Activated CD8-positive, alpha-beta memory T cell treated with anti-CD3 and anti-CD28 coated beads, Interleukin-2, amount 50 U/mL, for 24 hours (primary cell): ENCODE measurements around the gene SYDE2.
"Not testable (repeated sequence)": the region's sequence is repeated elsewhere in the genome, so short reads cannot be mapped to it uniquely, and the experiment has no call there.

Experiments used
- DNase-seq: peaks from one replicate; pipeline ENCODE4 v3.0.0-alpha.2; 2020; ENCODE audit errors: extremely low read depth

Gene SYDE2, protein sequence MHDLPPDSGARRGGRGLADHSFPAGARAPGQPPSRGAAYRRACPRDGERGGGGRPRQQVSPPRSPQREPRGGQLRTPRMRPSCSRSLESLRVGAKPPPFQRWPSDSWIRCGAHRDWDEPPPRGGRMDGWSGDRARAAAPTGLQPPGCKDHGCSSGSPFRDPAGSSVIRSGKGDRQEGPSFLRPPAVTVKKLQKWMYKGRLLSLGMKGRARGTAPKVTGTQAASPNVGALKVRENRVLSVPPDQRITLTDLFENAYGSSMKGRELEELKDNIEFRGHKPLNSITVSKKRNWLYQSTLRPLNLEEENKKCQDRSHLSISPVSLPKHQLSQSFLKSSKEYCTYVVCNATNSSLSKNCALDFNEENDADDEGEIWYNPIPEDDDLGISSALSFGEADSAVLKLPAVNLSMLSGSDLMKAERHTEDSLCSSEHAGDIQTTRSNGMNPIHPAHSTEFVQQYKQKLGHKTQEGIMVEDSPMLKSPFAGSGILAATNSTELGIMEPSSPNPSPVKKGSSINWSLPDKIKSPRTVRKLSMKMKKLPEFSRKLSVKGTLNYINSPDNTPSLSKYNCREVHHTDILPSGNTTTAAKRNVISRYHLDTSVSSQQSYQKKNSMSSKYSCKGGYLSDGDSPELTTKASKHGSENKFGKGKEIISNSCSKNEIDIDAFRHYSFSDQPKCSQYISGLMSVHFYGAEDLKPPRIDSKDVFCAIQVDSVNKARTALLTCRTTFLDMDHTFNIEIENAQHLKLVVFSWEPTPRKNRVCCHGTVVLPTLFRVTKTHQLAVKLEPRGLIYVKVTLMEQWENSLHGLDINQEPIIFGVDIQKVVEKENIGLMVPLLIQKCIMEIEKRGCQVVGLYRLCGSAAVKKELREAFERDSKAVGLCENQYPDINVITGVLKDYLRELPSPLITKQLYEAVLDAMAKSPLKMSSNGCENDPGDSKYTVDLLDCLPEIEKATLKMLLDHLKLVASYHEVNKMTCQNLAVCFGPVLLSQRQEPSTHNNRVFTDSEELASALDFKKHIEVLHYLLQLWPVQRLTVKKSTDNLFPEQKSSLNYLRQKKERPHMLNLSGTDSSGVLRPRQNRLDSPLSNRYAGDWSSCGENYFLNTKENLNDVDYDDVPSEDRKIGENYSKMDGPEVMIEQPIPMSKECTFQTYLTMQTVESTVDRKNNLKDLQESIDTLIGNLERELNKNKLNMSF

DNA sequence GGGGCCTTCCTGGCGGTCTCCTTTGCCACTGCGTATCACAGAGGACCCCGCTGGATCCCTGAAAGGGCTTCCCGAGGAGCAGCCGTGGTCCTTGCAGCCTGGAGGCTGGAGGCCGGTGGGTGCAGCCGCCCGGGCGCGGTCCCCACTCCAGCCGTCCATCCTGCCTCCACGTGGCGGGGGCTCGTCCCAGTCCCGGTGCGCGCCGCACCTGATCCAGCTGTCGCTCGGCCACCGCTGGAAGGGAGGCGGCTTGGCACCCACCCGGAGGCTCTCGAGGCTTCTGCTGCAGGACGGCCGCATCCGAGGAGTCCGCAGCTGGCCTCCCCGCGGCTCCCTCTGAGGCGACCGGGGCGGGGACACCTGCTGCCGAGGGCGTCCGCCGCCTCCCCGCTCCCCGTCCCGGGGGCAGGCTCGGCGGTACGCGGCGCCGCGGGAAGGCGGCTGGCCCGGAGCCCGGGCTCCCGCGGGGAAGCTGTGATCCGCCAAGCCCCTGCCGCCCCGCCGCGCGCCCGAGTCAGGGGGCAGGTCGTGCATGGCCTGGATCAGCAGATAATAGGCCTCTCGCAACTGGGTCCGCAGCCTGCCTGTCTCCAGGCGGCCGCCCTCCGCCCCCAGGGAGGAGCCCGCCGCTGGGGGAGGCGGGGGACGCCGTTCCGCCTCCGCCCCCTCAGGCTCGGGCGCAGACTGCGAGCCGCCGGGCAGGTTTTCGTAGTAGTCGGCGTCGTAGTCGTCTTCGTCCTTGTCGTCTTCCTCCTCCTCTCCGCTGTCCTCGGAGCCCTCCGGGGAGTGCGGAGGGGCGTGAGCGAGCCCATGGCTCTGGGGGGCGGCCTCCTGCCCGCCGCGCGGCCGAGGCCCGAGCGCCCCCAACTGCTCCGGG is at the start of gene SYDE2:
TSS of gene SYDE2 (minus strand) at position 554 of the 877 bp plus-strand sequence. CDS start at position 534, 20 bp downstream.
- DNase-seq: no peak

DNA sequence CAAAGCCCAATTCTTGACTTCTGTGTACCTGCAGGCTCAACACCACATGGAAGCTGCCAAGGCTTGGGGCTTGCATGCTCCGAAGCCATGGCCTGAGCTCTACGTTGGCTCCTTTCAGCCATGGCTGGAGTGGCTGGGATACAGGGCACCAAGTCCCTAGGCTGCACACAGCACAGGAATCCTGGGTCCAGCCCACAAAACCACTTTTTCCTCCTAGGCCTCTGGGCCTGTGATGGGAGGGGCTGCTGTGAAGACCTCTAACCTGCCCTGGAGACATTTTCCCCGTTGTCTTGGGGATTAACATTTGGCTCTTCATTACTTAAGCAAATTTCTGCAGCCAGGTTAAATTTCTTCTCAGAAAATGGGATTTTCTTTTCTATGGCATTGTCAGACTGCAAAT is 48.2 kb upstream of the SYDE2 start:
- not testable (repeated sequence) for DNase-seq

DNA sequence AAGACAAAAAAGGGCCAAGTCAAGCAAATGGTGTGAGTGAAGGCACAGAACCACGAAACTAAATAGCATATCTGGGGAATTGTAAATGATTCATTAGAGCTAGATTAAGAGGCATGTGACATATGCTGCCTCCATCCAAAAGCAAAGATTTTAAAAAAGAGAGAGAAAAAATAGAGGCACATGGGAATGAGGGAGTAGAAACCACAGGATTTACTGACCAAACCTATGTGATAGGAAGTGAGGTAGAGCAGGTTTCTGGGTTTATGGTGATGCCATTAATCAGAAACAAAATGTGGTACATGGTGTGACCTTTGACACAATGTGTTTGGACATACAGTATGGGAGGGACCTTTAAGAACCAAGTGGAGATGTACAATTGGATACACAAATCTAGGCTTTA is 45.1 kb upstream of the SYDE2 start:
- no peak for DNase-seq

DNA sequence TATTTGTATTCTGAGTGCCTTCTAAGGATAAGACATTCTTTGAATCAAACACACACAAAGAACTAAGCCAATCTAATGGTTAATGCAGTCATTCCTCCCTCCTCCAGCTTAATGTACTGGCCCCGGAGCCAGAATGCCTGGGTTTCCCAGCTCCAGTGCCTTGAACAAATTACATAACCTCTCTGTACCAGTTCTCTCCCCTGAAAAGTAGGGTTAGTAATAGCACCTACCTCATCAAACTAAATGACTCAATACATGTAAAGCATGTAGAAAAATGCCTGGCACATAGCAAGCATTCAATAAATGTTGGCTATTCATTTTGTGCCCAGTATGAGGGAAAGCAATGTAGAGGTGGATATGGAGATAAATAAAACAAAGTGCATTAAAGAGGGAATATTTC is 44.6 kb upstream of the SYDE2 start:
- no peak for DNase-seq

DNA sequence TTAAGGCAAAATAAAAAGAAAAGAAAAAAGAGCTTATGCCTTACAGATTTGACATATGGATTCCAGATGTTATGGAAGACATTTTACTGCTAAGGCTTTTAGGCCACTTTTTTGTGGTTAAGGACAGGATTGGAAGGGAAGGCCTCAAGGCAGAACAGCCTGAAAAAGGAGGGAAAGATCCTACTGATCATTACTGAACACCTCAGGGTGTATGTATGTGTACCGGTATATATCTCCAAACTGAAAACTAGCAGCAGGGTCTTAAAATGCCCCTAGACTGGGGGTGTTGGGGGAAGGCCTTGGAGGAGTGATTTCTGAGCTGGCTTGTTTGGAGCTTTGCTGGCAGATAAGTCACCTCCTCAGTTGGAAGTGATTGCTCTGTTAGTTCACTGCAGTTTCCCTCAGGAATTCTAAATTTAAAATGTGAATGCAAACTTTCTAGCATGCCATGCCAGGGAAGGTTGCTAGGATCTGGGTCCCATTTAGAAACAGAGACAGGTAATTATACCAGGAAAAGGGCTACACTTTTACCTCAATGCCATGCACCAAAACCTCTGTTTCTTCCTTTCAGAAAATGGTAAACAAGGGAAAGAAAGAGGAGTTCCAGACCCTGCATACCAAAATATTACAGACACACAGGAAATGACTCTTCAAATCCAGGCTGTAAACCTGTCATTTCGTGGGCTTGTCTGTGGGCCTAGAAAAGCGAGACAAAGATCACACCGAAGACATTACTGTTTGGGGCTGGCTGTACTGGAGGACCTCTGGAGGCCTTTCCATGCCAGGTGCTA is 43.6 kb upstream of the SYDE2 start:
- DNase-seq: no peak

DNA sequence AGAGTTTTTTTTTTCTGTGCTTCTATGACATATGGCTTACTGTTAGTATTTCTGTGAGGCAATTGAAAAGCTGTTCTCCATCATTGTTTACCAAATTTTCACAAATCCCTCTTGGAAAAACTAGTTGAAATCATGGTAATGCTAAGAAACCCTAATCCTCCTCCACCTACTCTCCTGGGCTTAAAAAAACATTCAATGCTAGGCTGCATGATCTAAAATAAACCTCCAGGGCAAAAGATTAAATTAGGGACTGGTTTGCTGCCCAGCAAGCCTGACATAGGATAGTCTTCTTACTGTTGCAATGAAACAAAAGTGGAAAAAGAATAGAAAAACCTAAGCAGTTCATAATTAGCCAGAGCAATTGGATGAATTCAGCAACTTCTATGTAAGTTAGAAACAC is 42.6 kb upstream of the SYDE2 start:
- no peak for DNase-seq

DNA sequence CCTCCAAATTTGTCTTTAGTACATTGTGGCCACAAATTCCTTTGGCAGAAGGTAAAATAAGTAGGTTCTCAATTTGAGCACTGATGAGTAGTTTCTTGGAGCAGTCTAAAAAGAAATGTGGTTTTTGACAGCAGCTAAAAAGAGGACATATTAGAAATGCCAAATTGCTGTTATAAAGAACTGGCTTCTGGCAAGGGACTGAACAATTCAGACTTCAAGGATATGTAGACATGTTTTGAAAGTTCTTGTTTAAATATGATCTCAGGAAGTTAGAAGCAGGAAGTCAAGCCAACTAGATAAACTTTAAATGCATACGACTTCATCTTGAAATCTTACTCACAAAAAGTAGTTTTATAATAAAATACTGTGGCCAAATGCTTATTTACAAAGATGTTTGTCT is 39.8 kb upstream of the SYDE2 start:
- no peak for DNase-seq

DNA sequence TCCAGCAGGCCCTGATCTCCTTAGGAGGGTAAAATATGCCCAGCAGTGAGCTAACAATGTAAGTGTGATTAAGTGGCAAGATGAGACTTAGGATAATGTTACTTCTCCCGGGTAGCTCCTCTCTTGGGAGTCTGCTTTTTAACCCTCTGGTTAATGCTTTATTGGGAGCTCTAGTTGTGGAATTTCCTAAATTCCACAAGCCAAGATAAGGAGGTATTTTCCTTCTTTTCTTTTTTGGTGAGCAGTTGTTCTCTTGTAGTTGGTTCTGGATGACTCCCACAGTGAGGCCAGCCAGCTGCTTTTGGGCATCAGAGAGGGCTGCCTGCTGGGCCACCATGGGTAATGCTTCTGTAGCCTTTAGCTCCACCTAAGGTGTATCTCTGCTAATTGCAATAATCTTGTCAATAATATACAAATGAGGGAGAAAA is 39.4 kb upstream of the SYDE2 start:
- no peak for DNase-seq

DNA sequence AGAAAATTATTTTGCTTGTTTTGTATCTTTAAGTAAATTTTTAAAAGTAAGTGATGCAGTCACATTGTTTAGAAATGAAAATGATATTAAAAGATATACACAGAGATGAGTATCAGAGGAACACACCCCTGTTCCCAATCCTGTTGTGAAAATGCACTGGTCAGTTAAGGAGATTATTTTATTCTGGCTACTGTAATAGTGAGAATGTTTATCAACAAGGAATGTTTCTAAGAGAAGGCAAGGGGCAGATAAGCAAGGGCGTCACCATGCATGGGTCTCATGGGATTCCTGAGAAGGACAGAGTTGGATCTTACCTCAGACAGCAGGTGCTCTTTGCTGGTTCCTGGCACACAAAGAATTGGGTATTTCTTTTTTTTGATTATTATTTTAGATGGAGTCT is 36.8 kb upstream of the SYDE2 start:
- no peak for DNase-seq

DNA sequence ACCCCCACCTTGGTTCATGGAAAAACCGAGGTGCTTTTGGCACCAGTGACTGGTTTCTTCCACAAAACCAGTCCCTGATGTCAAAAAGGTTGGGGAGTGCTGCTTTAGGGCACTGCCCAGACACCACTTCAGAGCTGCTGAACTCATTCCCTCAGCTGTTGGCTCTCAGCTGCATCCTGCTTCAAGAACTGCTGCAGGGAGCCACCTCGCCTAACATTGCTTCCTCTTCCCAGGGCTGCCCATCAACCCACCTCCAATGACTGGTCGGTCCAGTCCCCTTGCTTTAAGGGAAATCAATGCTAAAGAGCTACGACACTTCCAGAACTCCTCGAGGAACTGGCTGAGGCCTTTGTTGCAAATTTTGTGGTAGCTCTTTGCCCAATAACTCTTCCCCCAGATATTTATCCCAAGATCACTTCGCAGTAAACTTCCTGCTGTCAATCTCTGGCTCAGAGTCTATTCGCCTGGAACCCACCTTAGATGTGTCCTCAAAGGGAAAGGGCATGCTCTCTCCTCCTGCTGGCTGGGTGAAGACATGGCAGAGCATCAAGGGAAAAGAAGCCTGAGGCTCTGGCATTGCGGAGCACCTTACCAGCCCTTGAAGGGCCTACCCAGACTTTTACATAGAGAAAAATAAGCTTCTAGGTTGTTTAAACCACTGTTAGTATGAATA is 29.6 kb upstream of the SYDE2 start:
- no peak for DNase-seq

DNA sequence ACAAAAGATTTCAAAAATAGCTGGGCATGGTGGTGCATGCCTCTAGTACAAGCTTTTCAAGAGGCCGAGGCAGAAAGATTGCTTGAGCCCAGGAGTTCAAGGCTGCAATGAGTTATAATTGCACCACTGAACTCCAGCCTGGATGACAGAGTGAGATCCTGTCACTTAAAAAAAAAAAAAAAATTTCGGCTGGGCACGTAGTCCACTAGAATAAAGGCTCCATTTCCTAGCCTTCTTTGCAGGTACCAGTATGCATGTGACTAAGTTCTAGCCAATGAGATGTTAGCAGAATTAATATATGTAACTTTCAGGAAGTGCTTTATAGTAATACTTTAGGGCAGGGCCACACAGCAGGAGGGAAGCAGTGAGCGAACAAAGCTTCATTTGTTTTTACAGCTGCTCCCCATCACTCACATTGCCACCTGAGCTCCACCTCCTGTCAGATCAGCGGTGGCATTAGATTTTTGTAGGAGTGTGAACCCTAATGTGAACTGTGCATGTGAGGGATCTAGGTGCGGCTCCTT is 28.8 kb upstream of the SYDE2 start:
- no peak for DNase-seq

DNA sequence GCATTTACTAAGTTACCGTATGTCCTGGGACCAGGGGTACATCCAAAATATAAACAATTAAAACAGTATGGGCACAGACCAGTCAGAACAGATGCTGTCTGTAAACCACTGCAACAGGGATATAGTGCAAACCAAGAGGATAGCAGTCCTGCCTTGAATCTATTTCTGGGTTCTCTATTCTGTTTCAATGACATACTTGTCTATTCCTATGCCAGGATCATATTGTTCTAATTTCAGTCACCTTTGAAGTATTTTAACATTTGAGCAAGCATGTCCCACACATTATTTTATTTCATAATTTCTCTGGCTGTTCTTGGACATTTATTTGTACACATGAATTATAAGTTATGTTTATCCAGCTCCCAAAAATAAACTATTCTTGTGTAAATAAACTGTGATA is 28.2 kb upstream of the SYDE2 start:
- DNase-seq: no peak

DNA sequence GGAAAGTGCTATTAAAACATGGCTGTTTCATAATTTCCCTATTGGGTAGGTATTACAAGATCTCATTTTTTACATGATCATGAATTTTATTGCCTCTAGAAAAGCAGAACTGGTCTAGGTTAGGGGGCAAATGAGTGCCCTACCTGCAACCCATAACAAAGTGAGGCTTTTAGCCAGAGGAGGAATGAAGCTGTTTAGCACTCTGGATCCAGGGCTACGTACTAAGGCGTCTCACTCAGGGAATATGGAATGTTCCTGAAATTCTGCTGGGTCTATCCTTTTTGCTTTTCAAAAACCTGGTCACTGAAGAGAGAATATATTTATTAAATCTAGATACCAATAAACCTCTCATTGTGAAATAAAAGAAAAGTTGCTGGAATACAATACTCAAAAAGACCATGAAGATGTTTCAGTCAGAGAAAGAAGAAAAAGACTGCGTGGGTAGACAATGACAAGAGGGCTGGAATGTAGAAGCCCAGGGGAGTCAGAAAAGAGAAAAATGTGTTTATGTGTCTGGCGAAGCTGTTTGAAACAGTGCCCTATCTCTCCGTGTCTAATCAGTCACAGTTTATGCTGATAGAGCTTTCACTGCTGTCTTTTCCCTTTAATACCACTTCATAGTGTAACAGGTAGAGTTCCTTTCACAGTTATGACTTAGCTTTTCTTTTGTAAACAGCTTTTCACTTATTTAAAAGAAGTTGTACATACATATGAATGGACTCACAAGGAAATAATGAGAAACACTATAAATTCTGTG is 25.0 kb upstream of the SYDE2 start:
- no peak for DNase-seq

DNA sequence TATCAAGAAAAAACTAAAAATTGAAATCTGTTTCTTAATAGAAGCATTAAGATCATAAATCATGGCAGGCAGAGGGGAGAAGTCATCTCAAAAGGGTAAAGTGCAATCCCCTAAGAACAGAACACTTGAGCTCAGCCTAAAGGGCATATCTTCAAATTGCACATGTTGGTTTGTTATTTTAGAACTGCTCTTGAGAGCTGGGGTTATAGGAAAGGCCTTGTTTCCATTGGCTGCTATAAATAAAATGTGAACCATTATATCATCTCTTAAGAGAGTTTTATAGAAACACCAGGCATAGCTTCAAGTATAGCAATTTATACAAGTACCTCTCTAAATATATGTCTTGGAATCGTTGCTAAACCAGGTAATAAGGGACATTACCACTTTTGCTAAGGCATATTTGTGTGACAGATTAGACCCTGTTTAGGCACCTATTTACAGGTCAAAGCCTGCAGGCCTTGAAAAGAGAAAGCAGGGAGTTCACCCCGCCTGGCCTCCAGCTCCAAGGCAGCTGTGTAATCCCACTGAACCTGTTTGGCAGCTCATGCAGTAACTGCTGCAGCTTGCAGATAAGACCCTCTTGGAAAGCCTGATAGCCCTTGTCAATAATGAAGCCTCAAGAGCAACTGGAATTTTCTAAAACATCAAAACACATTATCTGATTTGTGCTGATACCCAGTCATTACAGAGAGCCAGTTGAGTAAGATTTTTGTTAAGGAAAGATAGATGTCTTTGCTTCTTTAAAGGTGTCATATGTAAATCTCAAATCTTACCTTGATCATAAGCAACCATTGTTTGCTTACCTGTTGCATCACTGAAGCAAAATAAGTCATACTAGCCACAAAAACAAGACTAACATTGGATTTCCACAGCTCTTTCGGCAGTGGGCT is 24.2 kb upstream of the SYDE2 start:
- DNase-seq: no peak

DNA sequence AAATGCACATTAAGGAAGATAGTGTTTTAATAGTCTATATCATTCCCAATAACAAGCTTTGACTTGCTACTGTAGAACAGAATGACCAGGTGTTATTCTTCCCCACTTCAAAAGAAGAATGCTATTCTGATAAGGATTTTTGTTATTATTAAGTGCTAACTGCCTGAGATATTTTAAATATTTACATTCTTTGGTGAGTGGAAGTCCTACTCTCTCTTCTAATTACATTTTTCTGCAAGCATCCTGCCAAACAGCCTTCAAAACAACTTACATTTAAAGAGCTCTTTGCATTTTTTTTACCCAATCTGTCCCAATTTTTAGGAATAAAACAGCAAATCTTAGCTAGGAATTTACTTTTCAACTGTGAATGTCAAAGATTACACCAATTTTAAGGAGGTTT is 23.5 kb upstream of the SYDE2 start:
- DNase-seq: no peak

DNA sequence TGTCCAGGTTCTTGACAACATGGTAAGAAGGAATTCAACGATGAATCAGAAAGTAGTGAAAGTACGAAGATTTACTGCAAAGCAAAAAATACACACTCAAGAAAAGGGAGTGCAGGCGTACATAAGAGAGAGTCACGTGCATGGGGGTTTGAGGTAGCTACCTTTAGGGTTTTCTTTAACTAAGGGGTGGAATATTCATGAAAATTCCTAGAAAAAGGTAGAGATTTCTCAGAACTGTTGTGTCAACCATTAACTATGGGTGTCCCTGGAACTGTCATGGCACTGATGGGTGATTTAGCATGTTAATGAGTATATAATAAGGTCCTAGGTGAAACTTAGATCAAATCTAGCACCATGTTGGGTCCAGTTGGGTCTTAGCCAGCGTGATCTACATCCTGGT is 22.5 kb upstream of the SYDE2 start:
- DNase-seq: no peak

DNA sequence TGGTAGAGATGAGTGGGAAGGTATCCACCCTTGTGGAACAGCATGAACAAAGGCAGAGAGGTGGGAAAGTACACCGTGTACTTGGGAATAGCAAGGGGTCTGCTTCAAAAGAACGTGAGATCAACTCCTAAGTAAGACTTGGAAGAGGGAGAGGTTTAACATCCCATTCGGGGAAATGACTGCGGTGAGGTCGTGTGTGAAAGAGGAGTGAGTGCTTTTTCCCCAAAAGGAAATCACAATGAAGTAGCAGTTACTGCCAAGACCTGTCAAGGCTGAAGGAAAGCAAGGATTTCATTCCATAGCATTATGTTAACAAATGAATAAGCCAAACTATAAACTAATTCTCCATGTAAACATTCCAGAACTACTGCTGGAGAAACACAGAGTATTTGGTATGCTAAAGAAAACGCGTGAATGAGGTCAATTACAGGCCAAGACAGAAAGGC is 20.0 kb upstream of the SYDE2 start:
- no peak for DNase-seq
